HG03108 (cell line): ENCODE measurements around the gene EPC2.

Experiments
- ATAC-seq: cut with Tn5 transposase; IDR thresholded peaks from one replicate; pipeline ENCODE4 v1.9.1; 2021; ENCODE audit warnings: moderate library complexity; ENCODE audit not compliant: unreplicated experiment

EPC2 gene

DNA sequence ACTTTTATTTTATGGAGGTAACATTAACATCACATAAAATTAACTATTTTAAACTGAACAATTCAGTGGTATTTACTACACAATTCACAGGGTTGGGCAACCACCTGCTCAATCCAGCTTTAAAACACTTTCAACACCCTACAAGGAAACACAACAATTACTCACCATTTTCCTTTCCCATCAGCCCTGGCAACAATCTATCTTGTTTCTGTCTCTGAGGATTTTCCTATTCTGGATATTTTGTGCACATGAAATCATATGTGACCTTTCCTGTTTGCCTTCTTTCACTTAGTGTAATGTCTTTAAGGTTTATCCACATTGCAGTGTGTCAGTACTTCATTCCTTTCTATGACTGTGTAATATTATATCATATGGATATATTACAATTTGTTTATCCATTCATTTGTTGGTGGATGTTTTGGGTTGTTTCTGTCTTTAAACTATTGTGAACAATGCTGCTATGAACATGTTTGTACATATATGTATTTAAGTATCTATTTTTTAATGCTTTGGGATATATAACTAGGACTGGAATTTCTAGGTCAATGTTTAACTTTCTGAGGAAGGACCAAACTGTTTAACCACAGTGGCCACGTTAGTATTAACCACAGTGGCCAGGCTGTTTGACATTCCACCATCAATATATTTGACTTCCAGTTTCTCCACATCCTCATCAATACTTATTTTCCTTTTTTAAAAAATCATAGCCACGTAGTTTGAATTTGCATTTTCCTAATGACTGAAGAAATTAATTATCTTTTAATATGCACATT, 158.1 kb downstream of the EPC2 start:
- ATAC-seq = no peak

DNA sequence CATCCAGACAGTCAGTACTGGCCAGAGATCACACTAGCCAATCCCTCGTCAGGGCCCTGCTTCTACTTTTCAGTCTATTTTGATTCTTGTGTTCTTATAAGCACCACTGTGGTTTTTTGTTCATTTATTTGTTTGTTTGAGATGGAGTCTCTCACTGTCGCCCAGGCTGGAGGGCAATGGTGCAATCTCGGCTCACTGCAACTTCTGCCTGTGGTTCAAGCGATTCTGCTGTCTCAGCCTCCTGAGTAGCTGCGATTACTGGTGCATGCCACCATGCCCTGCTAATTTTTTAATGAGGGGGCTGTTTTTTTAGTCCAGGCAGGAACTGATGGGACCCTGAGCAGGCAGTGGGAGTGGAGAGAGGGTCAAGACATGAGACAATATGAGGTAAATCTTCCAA, 165.5 kb downstream of the EPC2 start:
- ATAC-seq = no peak

DNA sequence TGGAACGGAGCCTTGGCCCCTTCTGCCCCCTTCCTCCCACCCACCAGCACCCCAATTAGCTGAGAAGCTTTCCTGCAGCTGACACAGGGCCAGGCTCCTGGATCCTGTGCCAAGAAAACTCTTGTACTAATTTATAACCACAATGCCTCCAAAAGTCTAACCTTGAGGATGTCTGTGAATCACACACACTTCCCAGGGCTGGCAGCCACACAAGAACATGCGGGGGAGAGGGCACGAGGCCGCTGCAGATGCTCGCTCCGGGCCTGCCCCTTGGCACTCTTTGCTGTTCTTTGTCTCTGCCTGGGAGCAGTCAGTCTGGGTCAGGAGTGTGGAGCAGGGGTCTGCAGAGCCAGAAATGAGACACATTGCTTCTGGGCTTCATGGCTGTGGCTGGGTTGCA, 167.8 kb downstream of the EPC2 start:
- no peak for ATAC-seq

- ATAC-seq = peak; percentile 98
Measured at GRCh38 chr2:148813603-148814065, 169.1 kb downstream of the EPC2 start.

- ATAC-seq = no peak
Measured at GRCh38 chr2:148814143-148814859, 169.8 kb downstream of the EPC2 start.

DNA sequence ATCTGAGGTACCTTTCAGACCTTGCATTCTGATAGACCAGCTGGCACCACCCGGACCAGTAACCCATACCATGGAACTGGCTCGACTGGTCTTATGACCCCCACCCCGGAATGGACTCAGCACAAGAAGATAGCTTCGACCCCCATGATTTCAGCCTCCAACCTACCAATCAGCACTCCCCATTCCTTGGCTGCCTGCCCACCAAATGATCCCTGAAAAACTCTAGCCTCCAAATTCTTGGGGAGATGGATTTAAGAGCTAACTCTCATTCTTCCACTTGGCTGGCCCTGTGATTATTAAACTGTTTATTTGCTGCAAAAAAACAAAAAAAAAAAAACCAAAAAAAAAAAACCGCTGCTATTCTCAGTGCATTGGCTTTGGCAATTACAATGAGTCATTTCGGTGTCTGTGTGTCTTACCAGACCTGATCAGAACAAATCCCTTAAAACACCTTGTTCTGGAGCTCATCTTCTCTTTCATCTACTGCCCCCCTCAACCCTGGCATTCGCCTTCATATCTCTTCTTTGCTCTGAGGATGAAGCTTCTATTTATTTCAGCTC, 170.4 kb downstream of the EPC2 start:
- ATAC-seq = no peak

- ATAC-seq = no peak
Measured at GRCh38 chr2:148816176-148816575, 171.6 kb downstream of the EPC2 start.

GRCh38 chr2:148817210-148817708, 172.7 kb downstream of the EPC2 start:
- ATAC-seq = no peak

DNA sequence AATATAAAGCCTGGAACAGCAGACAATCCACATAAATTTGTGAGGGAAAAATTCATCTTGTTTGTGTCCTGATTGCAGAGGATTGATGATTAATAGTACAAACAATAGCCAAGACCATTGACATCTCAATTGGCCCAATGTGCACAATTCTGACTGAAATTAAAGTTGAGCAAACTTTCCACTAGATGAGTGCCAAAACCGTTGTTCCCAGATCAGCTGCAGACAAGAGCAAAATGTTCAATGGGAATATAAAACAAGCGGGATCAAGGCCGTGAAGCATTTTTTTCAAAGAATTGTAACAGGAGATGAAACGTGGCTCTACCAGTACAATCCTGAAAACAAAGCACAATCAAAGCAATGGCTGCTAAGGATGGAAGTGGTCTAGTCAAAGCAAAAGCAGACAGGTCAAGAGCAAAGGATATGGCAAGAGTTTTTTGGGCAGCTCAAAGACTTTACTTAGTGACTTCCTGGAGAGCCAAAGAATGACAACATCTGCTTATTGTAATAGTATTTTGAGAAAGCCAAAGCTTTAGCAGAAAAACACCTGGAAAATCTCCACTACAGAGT, 174.6 kb downstream of the EPC2 start:
- ATAC-seq = no peak

GRCh38 chr2:148824190-148824589, 179.6 kb downstream of the EPC2 start:
- ATAC-seq = no peak

- ATAC-seq = no peak
Measured at GRCh38 chr2:148826791-148827190, 182.2 kb downstream of the EPC2 start.

GRCh38 chr2:148828941-148829340, 184.4 kb downstream of the EPC2 start:
- ATAC-seq = no peak

DNA sequence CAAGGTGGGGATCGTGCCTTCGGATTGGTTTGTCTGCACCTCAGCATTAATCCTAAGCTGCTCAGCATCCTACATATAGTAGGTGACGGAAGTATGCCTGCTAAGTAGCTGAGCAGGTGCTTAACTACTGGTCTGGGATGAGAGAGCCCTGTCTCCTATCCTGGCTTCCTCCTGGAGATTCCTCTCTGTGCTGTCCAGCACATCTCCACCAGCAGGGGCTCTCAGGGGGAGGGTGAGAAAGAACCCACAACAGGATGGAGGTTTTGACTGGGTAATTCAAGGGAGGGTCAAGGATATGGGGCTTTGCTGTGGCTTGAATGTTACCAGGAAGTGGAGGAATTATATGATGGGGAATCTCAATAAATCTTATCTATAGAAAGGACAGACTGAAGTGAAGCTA, 185.1 kb downstream of the EPC2 start:
- ATAC-seq = no peak

DNA sequence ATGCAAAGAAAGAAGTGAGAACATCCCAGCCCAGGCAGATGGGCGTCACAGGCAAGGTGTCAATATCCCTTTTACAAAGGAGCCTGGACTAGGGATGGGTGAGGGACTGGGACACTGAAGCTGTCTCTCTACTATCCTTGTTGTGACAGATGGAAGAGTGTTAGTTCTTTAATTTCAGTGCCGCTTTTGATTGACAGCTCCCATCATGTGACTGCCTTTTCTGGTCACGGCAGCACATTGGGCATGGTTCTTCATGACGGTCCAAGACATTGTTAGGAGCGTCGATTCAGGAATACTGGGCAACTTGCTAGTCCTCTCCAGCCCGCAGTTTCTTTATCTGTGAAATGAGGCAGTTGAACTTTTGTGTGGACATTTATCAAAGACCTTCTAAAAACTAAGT, 188.1 kb downstream of the EPC2 start:
- no peak for ATAC-seq
